ENCODE results near the gene MTX2. TPM values are rescaled to one million over a fixed set of nuclear protein-coding genes. Genes with fewer than 3 reads are reported as not detected.

Gene MTX2
- 10 to 100 TPM in 1 of 2 donors, 1 to 10 TPM in 1; 6.6 to 15.6 TPM for total RNA-seq

- no peaks in the 10 kb centered on the region for H3K27me3 ChIP-seq
- intact Hi-C loops (cut with DNase I), result no loop called here
- ATAC-seq (peak; percentile 98), DNase-seq (peak; percentile 70 to 81 (median 73))
- peak within 1 kb of the TSS; percentile 82 to 95 for H3K4me3 ChIP-seq
- peak within 1 kb of the TSS; percentile 82 to 89 (median 86) for H3K27ac ChIP-seq
- TF ChIP-seq CTCF (IDR thresholded peaks at IDR 0.05) (peak in 2 of 7 experiments; percentile 46 to 55), POLR2A (IDR thresholded peaks at IDR 0.05) (peak; percentile 39 to 75 (median 74))
- no peaks in the 10 kb centered on the region for H3K36me3 ChIP-seq (replicated peaks in 1 of 2; ENCODE audit: insufficient read depth in 1 of 2, low read depth in 2 of 2)
- 0% methylated on average over 20 to 58 of the region's 58 CpGs for WGBS, 2 donors
- no peaks in the 10 kb centered on the region for H3K9me3 ChIP-seq
- peaks cover 14% of the 10 kb centered on the region for H3K4me1 ChIP-seq
Measured at GRCh38 chr2:176269319-176270099, at the start of gene MTX2. TSS of gene MTX2 (plus strand) at chr2:176269442. CDS start at chr2:176269630, 188 bp downstream.

GRCh38 chr2:176227874-176228273, 41.4 kb upstream of the MTX2 start:
- Histone ChIP-seq H3K36me3 (replicated peaks in 1 of 2; ENCODE audit: insufficient read depth in 1 of 2, low read depth in 2 of 2) (no peaks in the 10 kb centered on the region), H3K27me3 (no peaks in the 10 kb centered on the region), H3K4me3 (no peak overlapping the region), H3K4me1 (no peaks in the 10 kb centered on the region), H3K27ac (no peak overlapping the region), H3K9me3 (no peaks in the 10 kb centered on the region)
- 38 to 56% methylated on average over 2 of the region's 2 CpGs for WGBS, 2 donors
- no peak for DNase-seq
- intact Hi-C loops (cut with DNase I), result no loop called here
- no peak for ATAC-seq
- TF ChIP-seq POLR2A (IDR thresholded peaks at IDR 0.05), result no peak
- TF ChIP-seq CTCF (IDR thresholded peaks at IDR 0.05), result no peak

GRCh38 chr2:176234156-176234555, 35.1 kb upstream of the MTX2 start:
- intact Hi-C loops (cut with DNase I), result no loop called here
- TF ChIP-seq POLR2A (IDR thresholded peaks at IDR 0.05) (no peak), CTCF (IDR thresholded peaks at IDR 0.05) (no peak)
- Histone ChIP-seq H3K9me3 (no peaks in the 10 kb centered on the region), H3K27me3 (no peaks in the 10 kb centered on the region), H3K27ac (no peak overlapping the region), H3K4me1 (no peaks in the 10 kb centered on the region), H3K36me3 (replicated peaks in 1 of 2; ENCODE audit: insufficient read depth in 1 of 2, low read depth in 2 of 2) (no peaks in the 10 kb centered on the region), H3K4me3 (no peak overlapping the region)
- ATAC-seq (no peak), DNase-seq (no peak)
- WGBS, 2 donors, result 43 to 45% methylated on average over 2 of the region's 2 CpGs

GRCh38 chr2:176234940-176235339, 34.3 kb upstream of the MTX2 start:
- Histone ChIP-seq H3K36me3 (replicated peaks in 1 of 2; ENCODE audit: insufficient read depth in 1 of 2, low read depth in 2 of 2) (no peaks in the 10 kb centered on the region), H3K27me3 (no peaks in the 10 kb centered on the region), H3K4me3 (no peak overlapping the region), H3K9me3 (no peaks in the 10 kb centered on the region), H3K27ac (no peak overlapping the region), H3K4me1 (no peaks in the 10 kb centered on the region)
- intact Hi-C loops (cut with DNase I), result no loop called here
- ATAC-seq, result no peak
- WGBS, 2 donors, result 9 to 28% methylated on average over 1 of the region's 1 CpG
- no peak for DNase-seq
- no peak for TF ChIP-seq POLR2A (IDR thresholded peaks at IDR 0.05)
- no peak for TF ChIP-seq CTCF (IDR thresholded peaks at IDR 0.05)

GRCh38 chr2:176237456-176237855, 31.8 kb upstream of the MTX2 start:
- Histone ChIP-seq H3K4me1 (no peaks in the 10 kb centered on the region), H3K9me3 (no peaks in the 10 kb centered on the region), H3K27ac (no peak overlapping the region), H3K4me3 (no peak overlapping the region), H3K36me3 (replicated peaks in 1 of 2; ENCODE audit: insufficient read depth in 1 of 2, low read depth in 2 of 2) (no peaks in the 10 kb centered on the region), H3K27me3 (no peaks in the 10 kb centered on the region)
- WGBS, 2 donors, result 43 to 55% methylated on average over 4 of the region's 4 CpGs
- ATAC-seq, result no peak
- DNase-seq, result no peak
- intact Hi-C loops (cut with DNase I), result no loop called here
- TF ChIP-seq POLR2A (IDR thresholded peaks at IDR 0.05), result no peak
- TF ChIP-seq CTCF (IDR thresholded peaks at IDR 0.05), result no peak

Measured in body of pancreas (tissue), 4 donors.